T-helper 2 cell treated with Interferon-gamma antibody and Interleukin-4, amounts not matched to agents 100 ng/mL and 5 ng/mL, for 36 hours (primary cell): ENCODE measurements around the gene TFAP2A. TPM values are rescaled to one million over a fixed set of nuclear protein-coding genes. Genes with fewer than 3 reads are reported as not detected.

ENCODE experiments used
- intact Hi-C: fragments of 100-400 bp; cut with micrococcal nuclease; formaldehyde crosslinking; loops from one replicate; pipeline ENCODE4 v1.15.1; 2023
- total RNA-seq: library from RNA; stranded (reverse); gene quantifications from 2 replicates; pipeline ENCODE4 v1.2.3, GENCODE V29; 2022

Gene TFAP2A
- total RNA-seq, 1 donor from 2014 or later: 0.07 TPM

- intact Hi-C loops: no loop called here
These were observed 27.9 kb downstream of the TFAP2A start for GRCh38 chr6:10386756-10387654.

- intact Hi-C loops: no loop called here
These were observed 28.7 kb downstream of the TFAP2A start for GRCh38 chr6:10386220-10386619.

GRCh38 chr6:10385524-10386132 lies 29.2 kb downstream of the TFAP2A start:
- intact Hi-C loops: loop anchor here (1.0 to 2.0 kb wide), 2 partner anchors 27 to 33 kb away; no protein-coding TSS in a partner anchor

- intact Hi-C loops: loop anchor here (1.0 to 2.0 kb wide), 2 partner anchors 28 to 33 kb away; no protein-coding TSS in a partner anchor
These were observed 30.0 kb downstream of the TFAP2A start for GRCh38 chr6:10384610-10385523.

- intact Hi-C loops: loop anchor here (2.0 kb wide), 1 partner anchor 29 kb away; no protein-coding TSS in a partner anchor
These were observed 30.7 kb downstream of the TFAP2A start for GRCh38 chr6:10384091-10384609.

- intact Hi-C loops: loop anchor here (2.0 kb wide), 1 partner anchor 29 kb away; no protein-coding TSS in a partner anchor
These were observed 31.4 kb downstream of the TFAP2A start for GRCh38 chr6:10383331-10384090.

- intact Hi-C loops: no loop called here
These were observed 32.0 kb downstream of the TFAP2A start for GRCh38 chr6:10382728-10383330.

GRCh38 chr6:10382322-10382721 lies 32.6 kb downstream of the TFAP2A start:
- intact Hi-C loops: no loop called here

GRCh38 chr6:10381830-10382208 lies 33.1 kb downstream of the TFAP2A start:
- intact Hi-C loops: no loop called here

- intact Hi-C loops: no loop called here
These were observed 33.6 kb downstream of the TFAP2A start for GRCh38 chr6:10381133-10381829.

GRCh38 chr6:10375391-10375969 lies 39.4 kb downstream of the TFAP2A start:
- intact Hi-C loops: no loop called here

- intact Hi-C loops: no loop called here
These were observed 41.1 kb downstream of the TFAP2A start for GRCh38 chr6:10373642-10374359.

GRCh38 chr6:10369896-10370295 lies 45.0 kb downstream of the TFAP2A start:
- intact Hi-C loops: no loop called here

- intact Hi-C loops: no loop called here
These were observed 46.0 kb downstream of the TFAP2A start for GRCh38 chr6:10368861-10369260.

GRCh38 chr6:10363911-10364310 lies 51.0 kb downstream of the TFAP2A start:
- intact Hi-C loops: no loop called here

- intact Hi-C loops: no loop called here
These were observed 52.6 kb downstream of the TFAP2A start for GRCh38 chr6:10362300-10362699.

GRCh38 chr6:10361428-10361827 lies 53.4 kb downstream of the TFAP2A start:
- intact Hi-C loops: no loop called here

GRCh38 chr6:10359581-10359980 lies 55.3 kb downstream of the TFAP2A start:
- intact Hi-C loops: no loop called here
